ENCODE results near the gene EPHA7. TPM values are rescaled to one million over a fixed set of nuclear protein-coding genes. Genes with fewer than 3 reads are reported as not detected.

The EPHA7 gene
- total RNA-seq, 4 donors from 2014 or later = 0.04 to 2.4 (median 0.88) TPM

GRCh38 chr6:93304505-93304904 lies 114.9 kb downstream of the EPHA7 start:
- TF ChIP-seq, protein P1, sequence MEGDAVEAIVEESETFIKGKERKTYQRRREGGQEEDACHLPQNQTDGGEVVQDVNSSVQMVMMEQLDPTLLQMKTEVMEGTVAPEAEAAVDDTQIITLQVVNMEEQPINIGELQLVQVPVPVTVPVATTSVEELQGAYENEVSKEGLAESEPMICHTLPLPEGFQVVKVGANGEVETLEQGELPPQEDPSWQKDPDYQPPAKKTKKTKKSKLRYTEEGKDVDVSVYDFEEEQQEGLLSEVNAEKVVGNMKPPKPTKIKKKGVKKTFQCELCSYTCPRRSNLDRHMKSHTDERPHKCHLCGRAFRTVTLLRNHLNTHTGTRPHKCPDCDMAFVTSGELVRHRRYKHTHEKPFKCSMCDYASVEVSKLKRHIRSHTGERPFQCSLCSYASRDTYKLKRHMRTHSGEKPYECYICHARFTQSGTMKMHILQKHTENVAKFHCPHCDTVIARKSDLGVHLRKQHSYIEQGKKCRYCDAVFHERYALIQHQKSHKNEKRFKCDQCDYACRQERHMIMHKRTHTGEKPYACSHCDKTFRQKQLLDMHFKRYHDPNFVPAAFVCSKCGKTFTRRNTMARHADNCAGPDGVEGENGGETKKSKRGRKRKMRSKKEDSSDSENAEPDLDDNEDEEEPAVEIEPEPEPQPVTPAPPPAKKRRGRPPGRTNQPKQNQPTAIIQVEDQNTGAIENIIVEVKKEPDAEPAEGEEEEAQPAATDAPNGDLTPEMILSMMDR (IDR thresholded peaks at IDR 0.05) = no peak
- no peak for TF ChIP-seq POLR2A (IDR thresholded peaks at IDR 0.05)
- H3K4me3 ChIP-seq (ENCODE audit: low read depth, poor library complexity, severe bottlenecking) = no peak overlapping the region
- 82 to 91% methylated on average over 1 of the region's 1 CpG for WGBS, 2 donors
- intact Hi-C loops (cut with DNase I; ENCODE audit: low total_unique reads) = no loop called here
- no peak for DNase-seq (ENCODE audit: low spot score in 2 of 2)

GRCh38 chr6:93300661-93301060 lies 118.7 kb downstream of the EPHA7 start:
- H3K4me3 ChIP-seq (ENCODE audit: low read depth, poor library complexity, severe bottlenecking) = no peak overlapping the region
- whole genome bisulfite sequencing, 2 donors = 89 to 92% methylated on average over 3 of the region's 3 CpGs
- TF ChIP-seq, protein P1 (IDR thresholded peaks at IDR 0.05) = no peak
- no peak for TF ChIP-seq POLR2A (IDR thresholded peaks at IDR 0.05)
- DNase-seq (ENCODE audit: low spot score in 2 of 2) = no peak
- intact Hi-C loops (cut with DNase I; ENCODE audit: low total_unique reads) = no loop called here

DNA sequence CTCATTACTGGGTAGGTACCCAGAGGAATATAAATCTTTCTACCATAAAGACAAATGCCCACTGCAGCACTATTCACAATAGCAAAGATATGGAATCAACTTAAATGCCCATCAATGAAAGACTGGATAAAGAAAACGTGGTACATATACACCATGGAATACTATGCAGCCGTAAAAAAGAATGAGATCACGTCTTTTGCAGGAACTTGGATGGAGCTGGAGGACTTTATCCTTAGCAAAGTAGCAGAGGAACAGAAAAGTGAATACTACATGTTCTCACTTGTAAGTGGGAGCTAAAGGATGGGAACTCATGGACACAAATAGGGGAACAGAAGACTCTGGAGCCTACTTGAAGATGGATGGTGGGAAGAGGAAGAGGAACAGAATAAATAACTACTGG lies 119.7 kb downstream of the EPHA7 start:
- intact Hi-C loops (cut with DNase I; ENCODE audit: low total_unique reads) = no loop called here
- DNase-seq (ENCODE audit: low spot score in 2 of 2) = no peak
- WGBS, 2 donors = 59 to 94% methylated on average over 3 of the region's 3 CpGs
- no peak for TF ChIP-seq POLR2A (IDR thresholded peaks at IDR 0.05)
- TF ChIP-seq, protein P1 (IDR thresholded peaks at IDR 0.05) = no peak
- H3K4me3 ChIP-seq (ENCODE audit: low read depth, poor library complexity, severe bottlenecking) = no peak overlapping the region

DNA sequence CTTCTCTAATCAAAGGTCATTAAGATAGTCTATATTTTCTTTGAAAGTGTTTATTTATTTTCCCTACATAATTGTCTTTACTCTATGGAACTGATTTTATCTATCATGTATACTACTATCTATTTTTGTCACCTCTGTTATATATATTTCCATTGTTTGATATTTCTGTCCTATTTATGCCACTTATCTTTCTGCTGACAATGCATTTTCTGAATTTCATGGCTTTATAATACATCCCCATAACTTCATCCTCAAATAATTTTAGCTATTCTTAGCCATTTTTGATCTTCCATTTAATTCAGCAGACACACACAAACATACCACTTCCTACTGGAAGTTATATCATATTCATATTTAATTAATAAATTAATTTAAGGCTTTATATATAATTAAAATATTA lies 123.7 kb downstream of the EPHA7 start:
- TF ChIP-seq, protein P1 (IDR thresholded peaks at IDR 0.05) = no peak
- TF ChIP-seq POLR2A (IDR thresholded peaks at IDR 0.05) = no peak
- no peak overlapping the region for H3K4me3 ChIP-seq (ENCODE audit: low read depth, poor library complexity, severe bottlenecking)
- intact Hi-C loops (cut with DNase I; ENCODE audit: low total_unique reads) = no loop called here
- no peak for DNase-seq (ENCODE audit: low spot score in 2 of 2)

GRCh38 chr6:93294879-93295278 lies 124.5 kb downstream of the EPHA7 start:
- no peak for DNase-seq (ENCODE audit: low spot score in 2 of 2)
- WGBS, 2 donors = 70 to 77% methylated on average over 2 of the region's 2 CpGs
- intact Hi-C loops (cut with DNase I; ENCODE audit: low total_unique reads) = no loop called here
- no peak for TF ChIP-seq POLR2A (IDR thresholded peaks at IDR 0.05)
- TF ChIP-seq, protein P1 (IDR thresholded peaks at IDR 0.05) = no peak
- H3K4me3 ChIP-seq (ENCODE audit: low read depth, poor library complexity, severe bottlenecking) = no peak overlapping the region

DNA sequence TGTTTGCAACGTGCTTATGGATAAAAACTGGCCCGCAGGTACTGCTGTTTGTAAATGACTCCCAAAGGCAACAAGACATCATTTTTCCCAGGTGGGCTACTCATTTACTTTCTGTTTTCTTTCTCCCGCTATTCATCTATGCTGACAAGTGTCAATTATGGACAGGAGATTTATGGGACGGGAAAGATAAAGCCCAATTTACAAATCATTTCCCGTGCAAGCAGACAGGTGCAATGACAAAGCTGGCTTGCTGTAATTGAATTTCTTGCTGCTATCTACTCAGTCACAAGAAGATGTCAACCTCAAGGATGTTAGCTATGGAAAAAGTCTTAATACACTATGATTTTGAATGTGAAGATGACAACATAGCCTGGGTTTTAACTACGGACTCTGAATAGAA lies 125.5 kb downstream of the EPHA7 start:
- intact Hi-C loops (cut with DNase I; ENCODE audit: low total_unique reads) = no loop called here
- TF ChIP-seq POLR2A (IDR thresholded peaks at IDR 0.05) = no peak
- TF ChIP-seq, protein P1 (IDR thresholded peaks at IDR 0.05) = no peak
- no peak overlapping the region for H3K4me3 ChIP-seq (ENCODE audit: low read depth, poor library complexity, severe bottlenecking)
- no peak for DNase-seq (ENCODE audit: low spot score in 2 of 2)
- 81 to 84% methylated on average over 6 of the region's 6 CpGs for WGBS, 2 donors
